CD4-positive, alpha-beta T cell (primary cell): Measurements from ENCODE around the gene CAPN10. TPM values are rescaled to one million over a fixed set of nuclear protein-coding genes. Genes with fewer than 3 reads are reported as not detected.

Experiments
- ATAC-seq: fragments of 200-7000 bp; cut with Tn5 transposase; one replicate; pipeline ENCODE4 v1.10.0; 2022; ENCODE audit warnings: mild to moderate bottlenecking; ENCODE audit not compliant: poor library complexity
- CTCF ChIA-PET: fragments of 350-600 bp; sonication (Branson Sonifier 250); formaldehyde crosslinking; loops from one replicate; lab custom pipeline; 2021; ENCODE audit warnings: antibody characterized with exemption, inconsistent platforms; lab: Charles Lee
- POLR2A ChIA-PET: fragments of 350-600 bp; sonication (Branson Sonifier 250); formaldehyde crosslinking; loops from one replicate; lab custom pipeline; 2021; ENCODE audit warnings: antibody characterized with exemption, inconsistent platforms; lab: Charles Lee
- DNase-seq, 14 experiments: peaks; one replicate each; pipeline ENCODE4 v3.0.0-alpha.2; 2013 to 2020; ENCODE audit warnings: mixed read lengths in 2 of 14
- H3K27ac ChIP-seq, 2 donors: one replicate each; pipeline versions ENCODE4 v1.5.1 to v1.7.0; 2013; ENCODE audit warnings: low read length in 2 of 2, low read depth in 1 of 2, mild to moderate bottlenecking in 1 of 2
- H3K27me3 ChIP-seq, 2 experiments: 1 replicate in 1 of 2; 2 replicates in 1 of 2; pipeline versions ENCODE4 v1.6.1 to v1.7.0; 2013; ENCODE audit warnings: low read length in 2 of 2, control low read depth in 1 of 2, mild to moderate bottlenecking in 1 of 2, moderate library complexity in 1 of 2; ENCODE audit not compliant: insufficient read depth in 2 of 2, control insufficient read depth in 1 of 2
- H3K36me3 ChIP-seq: one replicate; pipeline ENCODE4 v1.6.1; 2013; ENCODE audit warnings: low read length, control low read depth; ENCODE audit not compliant: insufficient read depth
- H3K4me1 ChIP-seq: one replicate; pipeline ENCODE4 v1.6.1; 2013; ENCODE audit warnings: low read length, control low read depth; ENCODE audit not compliant: insufficient read depth
- H3K4me3 ChIP-seq: one replicate; pipeline ENCODE4 v1.5.1; 2013; ENCODE audit warnings: mild to moderate bottlenecking, low read length, moderate library complexity
- H3K9me3 ChIP-seq, 2 experiments: 1 replicate in 1 of 2; 2 replicates in 1 of 2; pipeline versions ENCODE4 v1.6.1 to v1.7.0; 2013; ENCODE audit warnings: low read length in 2 of 2, mild to moderate bottlenecking in 2 of 2, control low read depth in 1 of 2, moderate library complexity in 1 of 2; ENCODE audit not compliant: control insufficient read depth in 1 of 2, insufficient read depth in 1 of 2
- H3K27ac Mint-ChIP-seq: one replicate; pipeline ENCODE4 v1.8.0; 2020; ENCODE audit warnings: mixed read lengths
- H3K27me3 Mint-ChIP-seq: one replicate; pipeline ENCODE4 v1.8.0; 2021; ENCODE audit warnings: mixed read lengths
- H3K36me3 Mint-ChIP-seq: one replicate; pipeline ENCODE4 v1.8.0; 2021; ENCODE audit warnings: low read depth, mixed read lengths
- H3K4me1 Mint-ChIP-seq: one replicate; pipeline ENCODE4 v1.8.0; 2021; ENCODE audit warnings: low read depth, mixed read lengths
- H3K4me3 Mint-ChIP-seq: one replicate; pipeline ENCODE4 v1.8.0; 2020; ENCODE audit warnings: mild to moderate bottlenecking, mixed read lengths
- H3K9me3 Mint-ChIP-seq: one replicate; pipeline ENCODE4 v1.8.0; 2020; ENCODE audit warnings: mixed read lengths
- intact Hi-C, 2 experiments: fragments of 100-400 bp; cut with DNase I in 1 of 2; cut with micrococcal nuclease in 1 of 2; formaldehyde crosslinking; loops; one replicate each; pipeline versions ENCODE4 v1.15.1 to v1.9.0; 2023 to 2025; cut with DNase I, micrococcal nuclease
- total RNA-seq, 174 experiments: library from RNA in 2 of 174; stranded (reverse) in 2 of 174; gene quantifications; one replicate each; pipeline ENCODE4 v1.2.3 and lab custom pipeline; 2021 to 2026
- TF ChIP-seq, protein P1 (sequence below): fragments of 200-600 bp; IDR thresholded peaks from one replicate; pipeline ENCODE4 v1.8.0; 2022; ENCODE audit warnings: antibody characterized with exemption, mild to moderate bottlenecking

The CAPN10 gene
- total RNA-seq, 2 experiments from 2014 or later = 40.6 to 42.1 TPM

DNA sequence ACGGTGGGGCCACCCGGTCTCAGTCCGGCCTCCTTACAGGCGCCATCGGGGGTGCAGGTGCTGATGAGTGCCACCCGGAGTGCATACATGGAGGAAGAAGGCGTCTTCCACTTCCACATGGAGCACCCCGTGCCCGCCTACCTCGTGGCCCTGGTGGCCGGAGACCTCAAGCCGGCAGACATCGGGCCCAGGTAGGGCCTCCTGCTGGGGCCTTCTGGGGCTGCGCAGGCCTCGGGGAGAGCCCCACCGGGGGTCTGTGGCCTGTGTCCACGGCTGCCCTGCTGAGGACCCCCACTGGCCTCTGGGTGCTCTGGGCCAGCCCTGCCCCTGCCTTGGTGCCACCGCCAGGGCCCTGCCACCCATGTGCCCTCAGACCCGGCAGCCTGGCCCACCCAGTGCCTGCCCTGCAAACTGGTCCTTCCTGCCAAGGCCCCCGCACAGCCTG, 13.4 kb upstream of the CAPN10 start:
- TF ChIP-seq, protein P1, sequence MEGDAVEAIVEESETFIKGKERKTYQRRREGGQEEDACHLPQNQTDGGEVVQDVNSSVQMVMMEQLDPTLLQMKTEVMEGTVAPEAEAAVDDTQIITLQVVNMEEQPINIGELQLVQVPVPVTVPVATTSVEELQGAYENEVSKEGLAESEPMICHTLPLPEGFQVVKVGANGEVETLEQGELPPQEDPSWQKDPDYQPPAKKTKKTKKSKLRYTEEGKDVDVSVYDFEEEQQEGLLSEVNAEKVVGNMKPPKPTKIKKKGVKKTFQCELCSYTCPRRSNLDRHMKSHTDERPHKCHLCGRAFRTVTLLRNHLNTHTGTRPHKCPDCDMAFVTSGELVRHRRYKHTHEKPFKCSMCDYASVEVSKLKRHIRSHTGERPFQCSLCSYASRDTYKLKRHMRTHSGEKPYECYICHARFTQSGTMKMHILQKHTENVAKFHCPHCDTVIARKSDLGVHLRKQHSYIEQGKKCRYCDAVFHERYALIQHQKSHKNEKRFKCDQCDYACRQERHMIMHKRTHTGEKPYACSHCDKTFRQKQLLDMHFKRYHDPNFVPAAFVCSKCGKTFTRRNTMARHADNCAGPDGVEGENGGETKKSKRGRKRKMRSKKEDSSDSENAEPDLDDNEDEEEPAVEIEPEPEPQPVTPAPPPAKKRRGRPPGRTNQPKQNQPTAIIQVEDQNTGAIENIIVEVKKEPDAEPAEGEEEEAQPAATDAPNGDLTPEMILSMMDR = no peak
- no peaks in the 10 kb centered on the region for H3K9me3 ChIP-seq
- peaks cover 60% of the 10 kb centered on the region for H3K4me1 ChIP-seq
- H3K9me3 Mint-ChIP-seq = no peaks in the 10 kb centered on the region
- intact Hi-C loops = no loop called here
- no peak overlapping the region for H3K27ac ChIP-seq
- ATAC-seq (no peak), DNase-seq (no peak)
- no peaks in the 10 kb centered on the region for H3K27me3 ChIP-seq
- H3K4me3 Mint-ChIP-seq = no peak overlapping the region
- H3K27me3 Mint-ChIP-seq = no peaks in the 10 kb centered on the region
- H3K36me3 Mint-ChIP-seq = peaks cover 37% of the 10 kb centered on the region
- H3K27ac Mint-ChIP-seq = no peak overlapping the region
- H3K4me3 ChIP-seq = no peak overlapping the region
- CTCF ChIA-PET = no interaction called here
- POLR2A ChIA-PET = interaction anchor here (1.5 to 2.6 kb wide), 2 partner anchors 12 to 13 kb away, joined by 6 to 11 read pairs; partner anchors contain the start of genes CAPN10 and DUSP28
- H3K4me1 Mint-ChIP-seq = peaks cover 24% of the 10 kb centered on the region
- peaks cover 67% of the 10 kb centered on the region for H3K36me3 ChIP-seq

DNA sequence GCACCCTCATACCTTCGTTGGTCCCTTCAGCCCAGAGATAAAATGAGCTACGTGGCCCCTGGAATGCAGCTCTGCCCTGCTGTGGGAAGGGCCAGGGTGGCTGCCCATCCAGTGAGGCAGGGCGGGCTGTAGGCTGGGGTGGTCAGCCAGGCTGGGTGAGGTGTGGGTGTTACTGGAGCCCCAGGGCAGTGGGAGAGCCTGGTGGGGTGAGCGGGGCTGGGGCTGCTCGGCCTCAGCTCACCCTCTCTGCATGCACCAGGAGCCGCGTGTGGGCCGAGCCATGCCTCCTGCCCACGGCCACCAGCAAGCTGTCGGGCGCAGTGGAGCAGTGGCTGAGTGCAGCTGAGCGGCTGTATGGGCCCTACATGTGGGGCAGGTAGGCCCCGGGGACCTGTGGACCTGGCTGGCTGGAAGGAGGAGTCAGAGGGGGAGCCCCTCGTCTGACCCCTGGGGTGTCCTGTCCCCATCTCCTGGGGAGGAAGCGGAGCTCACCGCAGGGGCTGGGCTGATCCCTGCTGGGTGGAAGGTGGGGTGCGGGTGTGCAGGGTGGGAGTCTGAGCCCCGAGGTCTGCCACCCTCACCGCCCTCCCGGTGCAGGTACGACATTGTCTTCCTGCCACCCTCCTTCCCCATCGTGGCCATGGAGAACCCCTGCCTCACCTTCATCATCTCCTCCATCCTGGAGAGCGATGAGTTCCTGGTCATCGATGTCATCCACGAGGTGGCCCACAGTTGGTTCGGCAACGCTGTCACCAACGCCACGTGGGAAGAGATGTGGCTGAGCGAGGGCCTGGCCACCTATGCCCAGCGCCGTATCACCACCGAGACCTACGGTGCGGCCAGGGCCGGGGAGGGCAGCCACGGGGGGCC, 12.8 kb upstream of the CAPN10 start:
- Histone ChIP-seq H3K27me3 (no peaks in the 10 kb centered on the region), H3K4me1 (peaks cover 67% of the 10 kb centered on the region), H3K27ac (no peak overlapping the region), H3K4me3 (no peak overlapping the region), H3K36me3 (peaks cover 72% of the 10 kb centered on the region), H3K9me3 (no peaks in the 10 kb centered on the region)
- H3K9me3 Mint-ChIP-seq = no peaks in the 10 kb centered on the region
- no peak for ATAC-seq
- H3K4me3 Mint-ChIP-seq = no peak overlapping the region
- peaks cover 25% of the 10 kb centered on the region for H3K4me1 Mint-ChIP-seq
- no peak for DNase-seq
- peaks cover 42% of the 10 kb centered on the region for H3K36me3 Mint-ChIP-seq
- H3K27ac Mint-ChIP-seq = no peak overlapping the region
- no peaks in the 10 kb centered on the region for H3K27me3 Mint-ChIP-seq
- ChIA-PET CTCF (no interaction called here), POLR2A (interaction anchor here (1.5 to 2.6 kb wide), 2 partner anchors 12 to 13 kb away, joined by 6 to 11 read pairs; partner anchors contain the start of genes CAPN10 and DUSP28)
- intact Hi-C loops = no loop called here
- TF ChIP-seq, protein P1 = no peak

DNA sequence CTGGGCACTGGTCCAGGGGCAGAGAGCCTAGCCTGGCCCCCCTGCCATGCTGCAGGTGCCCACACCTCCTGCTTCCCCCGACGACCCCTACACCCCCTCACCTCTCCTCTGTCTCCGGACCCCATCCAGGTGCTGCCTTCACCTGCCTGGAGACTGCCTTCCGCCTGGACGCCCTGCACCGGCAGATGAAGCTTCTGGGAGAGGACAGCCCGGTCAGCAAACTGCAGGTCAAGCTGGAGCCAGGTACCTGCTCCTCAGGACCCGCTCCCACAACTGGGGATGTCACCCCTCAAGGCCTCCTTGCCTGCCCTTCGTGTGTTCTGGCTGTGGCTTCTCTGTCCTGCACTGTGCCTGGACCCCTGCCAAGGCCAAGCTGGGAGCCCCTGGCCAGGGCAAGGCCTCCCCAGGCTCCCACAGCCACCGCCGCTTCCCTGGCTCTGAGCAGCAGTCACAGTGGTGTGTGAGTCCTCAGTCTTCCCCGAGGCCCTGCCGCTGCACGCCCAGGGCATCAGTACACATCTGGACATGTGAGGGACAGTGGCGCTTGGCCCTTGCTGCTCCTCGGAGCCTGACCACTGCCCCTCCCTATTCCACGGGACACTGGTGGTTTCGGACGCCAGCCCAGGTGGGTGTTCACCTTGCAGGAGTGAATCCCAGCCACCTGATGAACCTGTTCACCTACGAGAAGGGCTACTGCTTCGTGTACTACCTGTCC, 12.0 kb upstream of the CAPN10 start:
- Histone ChIP-seq H3K36me3 (peaks cover 74% of the 10 kb centered on the region), H3K27ac (no peak overlapping the region), H3K9me3 (no peaks in the 10 kb centered on the region), H3K4me1 (peaks cover 70% of the 10 kb centered on the region), H3K4me3 (no peak overlapping the region), H3K27me3 (no peaks in the 10 kb centered on the region)
- Mint-ChIP-seq H3K9me3 (no peaks in the 10 kb centered on the region), H3K36me3 (peaks cover 45% of the 10 kb centered on the region), H3K27me3 (no peaks in the 10 kb centered on the region), H3K4me1 (peaks cover 30% of the 10 kb centered on the region), H3K4me3 (no peak overlapping the region), H3K27ac (no peak overlapping the region)
- TF ChIP-seq, protein P1 = no peak
- DNase-seq (no peak), ATAC-seq (no peak)
- CTCF ChIA-PET = interaction anchor here (2.1 kb wide), 1 partner anchor 8 kb away, joined by 5 read pairs; no protein-coding TSS in a partner anchor
- POLR2A ChIA-PET = no interaction called here
- intact Hi-C loops = no loop called here
